ENCODE results near the gene ETV6.
"Not testable (repeated sequence)": the region's sequence is repeated elsewhere in the genome, so short reads cannot be mapped to it uniquely, and the experiment has no call there.

ETV6 gene

GRCh38 chr12:11897923-11898322 is 248.4 kb downstream of the ETV6 start:
- no peak for DNase-seq

GRCh38 chr12:11901701-11902524 is 252.4 kb downstream of the ETV6 start:
- peak; percentile 72 for DNase-seq

GRCh38 chr12:11902525-11902875 is 253.0 kb downstream of the ETV6 start:
- DNase-seq = no peak

- no peak for DNase-seq
Observed at GRCh38 chr12:11904124-11904523, 254.7 kb downstream of the ETV6 start.

GRCh38 chr12:11905534-11905933 is 256.1 kb downstream of the ETV6 start:
- DNase-seq = no peak

GRCh38 chr12:11906286-11906935 is 256.9 kb downstream of the ETV6 start:
- no peak for DNase-seq

- DNase-seq = no peak
Observed at GRCh38 chr12:11907625-11908024, 258.2 kb downstream of the ETV6 start.

GRCh38 chr12:11909406-11909805 is 259.9 kb downstream of the ETV6 start:
- DNase-seq = not testable (repeated sequence)

- no peak for DNase-seq
Observed at GRCh38 chr12:11916113-11916512, 266.6 kb downstream of the ETV6 start.

GRCh38 chr12:11916771-11917170 is 267.3 kb downstream of the ETV6 start:
- no peak for DNase-seq

GRCh38 chr12:11917501-11917900 is 268.0 kb downstream of the ETV6 start:
- no peak for DNase-seq

- DNase-seq = no peak
Observed at GRCh38 chr12:11920231-11920630, 270.8 kb downstream of the ETV6 start.

- no peak for DNase-seq
Observed at GRCh38 chr12:11922361-11922760, 272.9 kb downstream of the ETV6 start.

- DNase-seq = no peak
Observed at GRCh38 chr12:11923067-11923466, 273.6 kb downstream of the ETV6 start.

GRCh38 chr12:11927286-11927935 is 277.9 kb downstream of the ETV6 start:
- DNase-seq = no peak

GRCh38 chr12:11929714-11930113 is 280.2 kb downstream of the ETV6 start:
- no peak for DNase-seq

- no peak for DNase-seq
Observed at GRCh38 chr12:11939223-11939622, 289.7 kb downstream of the ETV6 start.

- DNase-seq = no peak
Observed at GRCh38 chr12:11941606-11942337, 292.3 kb downstream of the ETV6 start.

- DNase-seq = no peak
Observed at GRCh38 chr12:11943919-11944700, 294.6 kb downstream of the ETV6 start.
